Measurements from ENCODE around the gene PRSS3.
"Not testable (repeated sequence)": the region's sequence is repeated elsewhere in the genome, so short reads cannot be mapped to it uniquely, and the experiment has no call there.

PRSS3 gene

DNA sequence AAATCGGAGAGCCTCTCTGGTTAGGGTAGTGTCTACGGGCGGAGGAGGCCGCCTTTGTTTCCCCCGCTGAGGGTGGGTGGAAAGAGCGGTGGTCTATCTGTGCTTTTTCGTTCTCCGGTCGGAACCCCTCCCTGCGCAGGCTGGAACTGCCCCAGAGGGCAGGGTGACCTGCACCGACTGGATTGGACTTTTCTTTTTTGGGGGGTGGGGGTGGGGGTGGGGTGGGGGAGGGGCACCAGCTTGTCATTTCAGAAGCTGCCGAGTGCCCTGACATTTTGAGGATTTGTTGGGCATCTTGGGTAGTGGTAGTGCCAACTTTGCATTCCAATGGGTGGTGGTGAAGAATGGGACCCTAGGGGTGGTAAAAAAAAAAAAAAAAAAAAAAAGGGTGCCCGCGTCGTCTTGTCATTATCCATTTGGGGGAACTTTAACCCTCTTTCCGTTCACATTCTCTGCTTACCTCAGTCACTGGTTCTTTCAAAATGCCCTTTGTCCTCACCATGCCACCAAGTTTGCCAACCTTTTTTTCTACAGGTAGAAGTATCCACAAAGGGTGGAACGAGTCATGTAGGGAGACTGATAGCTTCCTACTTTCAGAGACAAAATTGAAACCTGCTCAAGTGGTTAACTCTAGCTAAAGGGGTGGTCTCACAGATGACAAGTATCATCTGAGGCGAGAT lies 22.9 kb downstream of the PRSS3 start:
- no peak for DNase-seq (ENCODE audit: low read depth in 2 of 2)

DNA sequence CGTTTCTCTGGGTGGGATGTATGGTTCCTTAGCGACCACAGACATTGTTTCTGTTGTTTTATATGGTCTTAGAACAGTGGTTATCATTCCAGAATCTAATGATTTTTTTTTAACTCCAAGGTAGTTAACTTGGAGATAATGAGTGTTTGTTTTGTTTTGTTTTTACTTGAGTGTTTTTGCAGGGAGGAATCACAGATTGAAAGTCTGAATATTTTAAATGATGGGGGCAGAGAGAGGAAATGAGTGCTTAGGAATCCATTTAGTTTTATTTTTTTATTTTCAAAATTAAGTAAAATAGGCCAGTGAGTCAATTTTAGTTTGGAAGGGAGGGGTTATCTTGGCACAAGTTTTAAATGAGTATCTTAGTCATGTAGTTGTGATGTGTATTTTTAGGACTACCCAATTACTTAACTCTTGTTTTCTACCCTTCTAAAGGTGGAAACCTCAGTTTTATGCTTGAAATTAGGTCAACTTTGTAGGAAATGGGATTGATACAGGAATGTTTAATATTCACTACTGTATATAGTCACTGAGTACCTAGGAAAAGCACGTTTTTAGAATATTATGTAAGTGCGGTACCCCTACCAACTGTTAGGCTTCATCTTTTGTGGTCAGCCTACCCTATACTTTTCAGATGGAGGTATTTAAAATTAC lies 23.6 kb downstream of the PRSS3 start:
- no peak for DNase-seq (ENCODE audit: low read depth in 2 of 2)

DNA sequence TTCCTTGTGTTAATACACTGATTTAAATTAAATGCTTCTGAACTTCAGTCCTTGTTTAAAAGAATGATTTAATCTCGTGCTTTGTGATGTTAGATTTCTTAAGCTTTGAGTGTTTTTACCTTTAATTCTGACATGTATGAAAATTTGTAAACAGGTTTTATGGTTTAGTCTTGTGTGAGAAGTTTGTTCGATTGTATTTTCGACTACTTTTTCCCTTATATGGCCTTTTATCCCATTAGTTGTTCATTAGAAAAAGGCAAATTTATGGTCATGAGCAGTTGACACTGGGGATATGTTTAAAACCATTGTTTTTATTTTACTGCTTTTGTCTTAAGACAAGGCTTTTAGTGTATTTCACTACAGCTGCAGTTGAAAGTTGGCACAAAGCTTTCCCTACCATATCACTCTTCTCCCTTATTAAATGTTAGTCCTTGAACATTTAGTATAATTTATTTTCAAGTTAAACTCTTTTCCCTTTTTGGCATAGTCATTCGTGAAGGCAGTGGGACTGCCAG lies 24.9 kb downstream of the PRSS3 start:
- DNase-seq (ENCODE audit: low read depth in 2 of 2), result no peak

DNA sequence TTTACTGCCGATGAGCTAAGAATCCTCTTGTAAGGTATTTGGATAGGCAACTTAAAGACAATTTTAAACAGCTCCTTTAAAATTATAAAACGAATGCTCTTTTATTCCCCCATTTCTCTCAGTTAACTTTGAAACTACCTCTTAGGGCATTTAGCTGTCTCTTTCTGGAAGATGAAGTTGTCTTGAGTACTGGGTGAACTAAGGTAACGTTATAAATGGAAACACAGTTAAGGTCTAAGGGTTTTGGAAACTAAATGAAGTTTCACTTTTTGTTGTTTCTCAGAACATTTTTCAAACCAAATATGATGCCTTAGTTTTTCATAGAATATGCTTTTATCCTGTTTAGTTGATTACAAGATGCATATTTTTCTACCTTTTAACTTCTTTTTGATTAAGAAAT lies 28.4 kb downstream of the PRSS3 start:
- no peak for DNase-seq (ENCODE audit: low read depth in 2 of 2)

DNA sequence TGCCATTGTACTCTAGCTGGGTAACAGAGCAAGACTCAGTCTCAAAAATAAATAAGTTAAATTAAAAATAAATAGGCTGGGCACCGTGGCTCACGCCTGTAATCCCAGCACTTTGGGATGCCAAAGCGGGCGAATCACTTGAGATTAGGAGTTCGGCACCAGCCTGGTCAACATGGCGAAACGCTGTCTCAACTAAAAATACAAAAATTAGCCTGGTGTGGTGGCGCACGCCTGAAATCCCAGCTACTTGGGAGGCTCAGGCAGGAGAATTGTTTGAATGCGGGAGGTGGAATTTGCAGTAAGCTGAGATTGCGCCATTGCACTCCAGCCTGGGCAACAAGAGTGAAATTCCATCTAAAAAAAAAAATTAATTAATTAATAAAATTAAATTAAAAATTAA lies 31.9 kb downstream of the PRSS3 start:
- DNase-seq (ENCODE audit: low read depth in 2 of 2), result not testable (repeated sequence)

DNA sequence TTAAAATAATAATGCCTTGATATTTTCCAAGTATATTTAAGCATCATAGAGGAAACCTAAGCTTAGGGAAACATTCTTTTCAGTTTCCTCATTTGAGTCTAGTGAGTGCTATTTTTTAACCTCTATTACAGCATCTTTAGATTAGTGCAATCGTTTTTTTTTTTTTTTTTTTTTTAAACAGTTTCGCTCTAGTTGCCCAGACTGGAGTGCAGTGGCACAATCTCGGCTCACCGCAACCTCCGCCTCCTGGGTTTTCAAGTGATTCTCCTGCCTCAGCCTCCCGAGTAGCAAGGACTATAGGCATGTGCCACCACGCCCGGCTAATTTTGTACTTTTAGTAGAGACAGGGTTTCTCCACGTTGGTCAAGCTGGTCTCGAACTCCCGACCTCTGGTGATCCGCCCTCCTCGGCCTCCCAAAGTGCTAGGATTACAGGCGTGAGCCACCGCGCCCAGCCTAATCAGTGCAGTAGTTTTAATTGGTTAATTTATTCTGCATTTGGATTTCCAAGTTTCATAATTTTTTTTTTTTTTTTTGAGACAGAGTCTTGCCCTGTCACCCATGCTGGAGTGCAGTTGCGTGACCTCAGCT lies 34.4 kb downstream of the PRSS3 start:
- not testable (repeated sequence) for DNase-seq (ENCODE audit: low read depth in 2 of 2)

DNA sequence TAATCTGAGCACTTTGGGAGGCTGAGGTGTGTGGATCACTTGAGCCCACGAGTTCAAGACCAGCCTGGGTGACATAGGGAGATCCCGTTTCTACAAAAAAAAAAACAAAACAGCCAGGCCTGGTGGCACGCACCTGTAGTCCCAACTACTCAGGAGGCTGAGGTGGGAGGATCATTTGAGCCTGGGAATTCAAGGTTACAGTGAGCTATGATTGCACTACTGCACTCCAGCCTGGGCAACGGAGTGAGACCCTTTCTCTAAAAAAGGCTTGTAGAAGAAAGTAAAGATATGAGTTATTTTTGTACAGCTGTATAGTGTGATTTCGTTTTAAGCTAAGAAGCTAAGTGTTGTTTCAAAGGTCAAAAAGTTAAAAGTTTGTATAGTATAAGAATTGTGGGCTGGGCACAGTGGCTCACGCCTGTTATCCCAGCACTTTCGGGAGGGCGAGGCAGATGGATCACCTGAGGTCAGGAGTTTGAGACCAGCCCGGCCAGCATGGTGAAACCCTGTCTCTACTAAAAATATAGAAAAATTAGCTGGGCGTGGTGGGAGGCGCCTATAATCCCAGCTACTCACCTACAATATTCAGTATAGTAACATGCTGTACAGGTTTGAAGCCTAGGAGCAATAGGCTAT lies 40.4 kb downstream of the PRSS3 start:
- no peak for DNase-seq (ENCODE audit: low read depth in 2 of 2)

DNA sequence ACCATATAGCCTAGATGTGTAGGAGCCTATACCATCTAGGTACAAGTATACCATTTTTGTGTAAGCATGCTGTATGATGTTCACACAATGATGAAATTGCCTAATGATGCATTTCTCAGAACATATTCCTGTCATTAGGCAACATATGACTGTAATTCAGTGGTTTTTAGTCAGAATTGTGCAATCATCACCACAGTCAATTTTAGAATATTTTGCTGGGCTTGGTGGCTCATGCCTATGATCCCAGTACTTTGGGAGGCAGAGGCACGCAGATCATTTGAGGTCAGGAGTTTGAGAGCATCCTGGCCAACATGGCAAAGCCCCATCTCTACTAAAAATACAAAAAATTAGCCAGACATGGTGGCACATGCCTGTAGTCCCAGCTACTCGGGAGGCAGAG lies 40.9 kb downstream of the PRSS3 start:
- DNase-seq (ENCODE audit: low read depth in 2 of 2), result not testable (repeated sequence)

DNA sequence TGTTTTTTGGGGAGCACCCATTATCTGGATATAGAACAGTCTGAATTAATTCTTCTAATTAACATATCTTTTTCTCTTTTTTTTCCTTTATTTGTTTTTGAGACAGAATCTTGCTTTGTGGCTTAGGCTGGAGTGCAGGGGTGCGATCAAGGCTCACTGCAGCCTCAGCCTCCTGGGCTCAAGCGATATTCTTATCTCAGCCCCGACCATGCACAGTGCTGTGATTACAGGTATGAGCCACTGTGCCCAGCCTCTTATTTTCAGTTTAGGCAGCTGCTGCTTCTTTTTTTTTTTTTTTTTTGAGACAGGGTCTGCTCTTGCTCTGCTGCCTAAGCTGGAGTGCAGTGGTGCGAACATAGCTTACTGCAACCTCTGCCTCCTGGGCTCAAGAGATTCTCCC lies 41.8 kb downstream of the PRSS3 start:
- DNase-seq (ENCODE audit: low read depth in 2 of 2), result no peak

DNA sequence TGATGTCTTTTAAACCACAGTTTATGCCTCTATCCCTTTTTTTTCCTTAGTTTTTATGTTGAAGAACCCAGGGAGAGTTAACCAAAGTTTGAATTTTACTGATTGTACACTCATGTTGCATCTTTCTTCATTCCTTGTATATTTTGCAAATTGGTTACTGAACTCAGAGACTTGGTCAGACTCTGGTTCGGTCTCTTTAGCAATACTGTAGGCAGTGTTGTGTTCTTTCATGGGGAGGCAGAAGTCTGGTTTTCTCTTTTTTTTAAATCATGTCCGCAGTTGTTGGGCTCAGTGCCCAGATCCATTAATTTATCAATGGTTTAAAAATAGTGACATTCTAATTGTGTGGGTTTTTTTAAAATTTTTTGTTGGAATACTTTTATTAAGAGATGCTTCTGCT lies 45.0 kb downstream of the PRSS3 start:
- DNase-seq (ENCODE audit: low read depth in 2 of 2), result no peak

DNA sequence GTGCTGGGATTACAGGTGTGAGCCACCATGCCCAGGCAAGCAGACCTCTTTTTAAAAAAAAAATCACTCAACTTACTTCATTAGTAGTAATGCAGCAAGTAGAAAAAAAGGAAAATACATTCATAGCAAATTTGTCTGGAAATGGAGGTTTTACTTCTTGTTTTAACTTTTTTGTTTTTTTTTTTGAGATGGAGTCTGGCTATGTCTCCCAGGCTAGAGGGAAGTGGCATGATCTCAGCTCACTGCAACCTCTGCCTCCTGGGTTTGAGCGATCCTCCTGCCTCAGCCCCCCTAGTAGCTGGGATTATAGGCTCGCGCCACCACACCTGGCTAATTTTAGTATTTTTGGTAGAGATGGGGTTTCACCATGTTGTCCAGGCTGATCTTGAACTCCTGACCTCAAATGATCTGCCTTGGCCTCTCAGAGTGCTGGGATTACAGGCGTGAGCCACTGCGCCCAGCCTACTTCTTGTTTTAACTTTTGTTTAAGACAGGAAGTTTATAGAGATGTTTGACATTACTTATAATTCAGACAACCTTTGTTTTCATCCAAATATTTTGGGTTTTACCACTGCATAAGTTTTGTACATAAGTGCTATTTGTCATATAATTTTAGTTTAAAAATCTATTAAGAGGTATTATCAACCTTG lies 48.1 kb downstream of the PRSS3 start:
- DNase-seq (ENCODE audit: low read depth in 2 of 2), result no peak

DNA sequence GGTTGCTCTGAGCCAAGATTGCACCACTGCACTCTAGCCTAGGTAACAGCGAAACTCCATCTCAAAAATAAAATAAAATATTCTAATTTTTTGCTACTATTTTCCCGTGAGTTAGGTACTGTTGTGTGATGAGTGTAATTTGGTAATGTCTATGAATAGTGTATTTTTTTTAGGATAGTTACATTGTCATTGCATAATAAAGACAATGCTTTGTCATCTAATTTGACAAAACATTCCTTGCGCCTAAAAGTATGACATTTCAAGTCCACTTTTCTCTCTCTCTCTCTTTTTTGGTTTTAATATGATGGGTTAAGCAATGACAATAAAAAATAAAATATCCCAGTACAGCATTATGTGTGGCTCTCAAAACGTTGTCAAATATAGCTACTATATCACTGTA lies 50.9 kb downstream of the PRSS3 start:
- no peak for DNase-seq (ENCODE audit: low read depth in 2 of 2)

DNA sequence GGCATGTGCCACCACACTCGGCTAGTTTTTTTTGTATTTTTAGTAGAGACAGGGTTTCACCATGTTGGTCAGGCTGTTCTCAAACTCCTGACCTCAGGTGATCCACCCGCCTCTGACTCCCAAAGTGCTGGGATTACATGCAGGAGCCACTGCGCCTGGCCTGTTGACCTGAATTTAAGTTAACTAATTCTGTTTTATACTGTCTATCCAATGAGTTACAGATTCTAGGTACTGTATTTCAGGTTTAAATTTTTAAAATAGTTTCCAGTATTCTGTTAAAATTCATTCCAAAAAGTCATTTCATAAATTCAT lies 52.5 kb downstream of the PRSS3 start:
- DNase-seq (ENCODE audit: low read depth in 2 of 2), result not testable (repeated sequence)
